DOHH2 (cell line): ENCODE data around the gene KRT31.

Experiments used
- EZH2phosphoT487 ChIP-seq: fragments of 200-600 bp; sonication (generic); IDR thresholded peaks from 2 replicates; pipeline ENCODE4 v1.6.1; 2017; ENCODE audit warnings: borderline replicate concordance, mild to moderate bottlenecking, antibody characterized with exemption, low read length, moderate library complexity, mixed read lengths
- TF ChIP-seq, protein P1 (sequence below): fragments of 200-600 bp; sonication (generic); IDR thresholded peaks from one replicate; pipeline ENCODE4 v1.5.1; 2014; ENCODE audit warnings: antibody characterized with exemption, mild to moderate bottlenecking, low read depth, low read length; ENCODE audit not compliant: poor library complexity, severe bottlenecking

GRCh38 chr17:41369023-41369422 lies 28.4 kb downstream of the KRT31 start:
- TF ChIP-seq, protein P1, sequence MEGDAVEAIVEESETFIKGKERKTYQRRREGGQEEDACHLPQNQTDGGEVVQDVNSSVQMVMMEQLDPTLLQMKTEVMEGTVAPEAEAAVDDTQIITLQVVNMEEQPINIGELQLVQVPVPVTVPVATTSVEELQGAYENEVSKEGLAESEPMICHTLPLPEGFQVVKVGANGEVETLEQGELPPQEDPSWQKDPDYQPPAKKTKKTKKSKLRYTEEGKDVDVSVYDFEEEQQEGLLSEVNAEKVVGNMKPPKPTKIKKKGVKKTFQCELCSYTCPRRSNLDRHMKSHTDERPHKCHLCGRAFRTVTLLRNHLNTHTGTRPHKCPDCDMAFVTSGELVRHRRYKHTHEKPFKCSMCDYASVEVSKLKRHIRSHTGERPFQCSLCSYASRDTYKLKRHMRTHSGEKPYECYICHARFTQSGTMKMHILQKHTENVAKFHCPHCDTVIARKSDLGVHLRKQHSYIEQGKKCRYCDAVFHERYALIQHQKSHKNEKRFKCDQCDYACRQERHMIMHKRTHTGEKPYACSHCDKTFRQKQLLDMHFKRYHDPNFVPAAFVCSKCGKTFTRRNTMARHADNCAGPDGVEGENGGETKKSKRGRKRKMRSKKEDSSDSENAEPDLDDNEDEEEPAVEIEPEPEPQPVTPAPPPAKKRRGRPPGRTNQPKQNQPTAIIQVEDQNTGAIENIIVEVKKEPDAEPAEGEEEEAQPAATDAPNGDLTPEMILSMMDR = no peak
- no peak for TF ChIP-seq EZH2phosphoT487
